Ovary (tissue), 9 donors: ENCODE data around the gene RHOU. TPM values are rescaled to one million over a fixed set of nuclear protein-coding genes. Genes with fewer than 3 reads are reported as not detected.
"Not testable (repeated sequence)": the region's sequence is repeated elsewhere in the genome, so short reads cannot be mapped to it uniquely, and the experiment has no call there.

Experiments used
- DNase-seq, 5 donors: peaks; one replicate each; pipeline ENCODE4 v3.0.0-alpha.2; 2019 to 2020
- H3K27ac ChIP-seq, 2 donors: fragments of 200-600 bp; one replicate each; pipeline versions ENCODE4 v1.5.1 to v1.8.0; 2019 to 2022
- H3K27me3 ChIP-seq: fragments of 200-600 bp; one replicate; pipeline ENCODE4 v1.8.0; 2022
- H3K36me3 ChIP-seq: fragments of 200-600 bp; sonication (generic); one replicate; pipeline ENCODE4 v1.5.1; 2019
- H3K4me1 ChIP-seq: one replicate; pipeline ENCODE4 v1.8.1; 2013; ENCODE audit warnings: mild to moderate bottlenecking, moderate library complexity; ENCODE audit not compliant: insufficient read depth
- H3K4me3 ChIP-seq: fragments of 200-600 bp; sonication (generic); one replicate; pipeline ENCODE4 v1.5.1; 2017
- H3K9me3 ChIP-seq, 2 donors: fragments of 200-600 bp in 1 of 2; sonication (generic) in 1 of 2; one replicate each; pipeline versions ENCODE4 v1.5.1 to v1.8.1; 2013 to 2019; ENCODE audit warnings: mild to moderate bottlenecking in 1 of 2, moderate library complexity in 1 of 2
- CTCF ChIP-seq, 3 donors: fragments of 450-650 bp in 2 of 3; fragments of 200-600 bp in 1 of 3; IDR thresholded peaks; one replicate each; pipeline versions ENCODE4 v1.5.1 to v1.8.0; 2016 to 2022; ENCODE audit warnings: antibody characterized with exemption in 3 of 3, mild to moderate bottlenecking in 1 of 3
- EP300 ChIP-seq: sonication (generic); formaldehyde crosslinking; IDR thresholded peaks from one replicate; pipeline ENCODE4 v1.6.1; 2017; ENCODE audit warnings: antibody characterized with exemption
- POLR2A ChIP-seq: fragments of 450-650 bp; IDR thresholded peaks from one replicate; pipeline ENCODE4 v1.6.1; 2017; ENCODE audit warnings: antibody characterized with exemption, mild to moderate bottlenecking, moderate library complexity
- WGBS, 3 donors: extraction: QIAGEN DNeasy Blood & Tissue Kit in 1 of 3; methylation state at CpG; one replicate each; pipeline versions ENCODE4 v1.1.5 to v1.1.7; 2013 to 2017; 5-methylcytosine and 5-hydroxymethylcytosine counted together
- intact Hi-C, 4 donors: fragments of 100-400 bp; cut with DNase I; formaldehyde crosslinking; loops; one replicate each; pipeline versions ENCODE4 v1.11.0 to v1.15.1; 2022 to 2023
- polyA plus RNA-seq, 2 donors: library from polyadenylated mRNA; stranded (reverse); fragments of 200-250 nt in 1 of 2; fragments of 350-450 nt in 1 of 2; fragmentation: Illumina TruSeq in 1 of 2; extraction: RNeasy Lipid Tissue Mini Kit (QIAGEN cat#74804) in 1 of 2; gene quantifications; one replicate each; pipeline ENCODE4 v1.2.3, GENCODE V29; 2013 to 2014
- total RNA-seq, 7 donors: library from RNA; depleted of rRNA in 2 of 7; stranded (reverse); fragments of >200 nt in 2 of 7; fragmentation: NEBNext Ultra II Directional in 3 of 7; extraction: Animal tissue kit (Norgen Biotek cat#: 25700) in 3 of 7; gene quantifications; one replicate each; pipeline versions ENCODE4 v1.1.0 to v1.2.4, GENCODE V29; 2016 to 2023
- donor health status: DM: no; HTN: no; CAD: no; lungs with moderate emphysema.
- donor health status: DM: no; HTN: no; CAD: no.
- donor health status: Bipolar disorder and iron deficiency.
- donor health status: DM: yes; HTN: yes; CAD: no.
- donor health status: DM: no; HTN: no; CAD: no.
- donor health status: DM: yes; HTN: yes; CAD: no.

Gene RHOU
- total and polyA plus RNA-seq, 9 donors: 20.5 to 131 (median 37.8) TPM

- 90 to 92% (median 91%) methylated on average over 5 of the region's 5 CpGs for WGBS, 3 donors
- DNase-seq: no peak
- TF ChIP-seq CTCF (IDR thresholded peaks at IDR 0.05) (no peak), EP300 (no peak), POLR2A (no peak)
These were observed 35.5 kb downstream of the RHOU start for GRCh38 chr1:228770779-228771223.

GRCh38 chr1:228772516-228773212 lies 37.4 kb downstream of the RHOU start:
- intact Hi-C loops: no loop called here

More at GRCh38 chr1:228770779-228771223, 35.5 kb downstream of the RHOU start:
- no peaks in the 10 kb centered on the region for H3K27me3 ChIP-seq
- no peak overlapping the region for H3K4me3 ChIP-seq
- intact Hi-C loops: no loop called here
- no peaks in the 10 kb centered on the region for H3K36me3 ChIP-seq
- H3K4me1 ChIP-seq: no peaks in the 10 kb centered on the region
- no peak overlapping the region for H3K27ac ChIP-seq
- no peaks in the 10 kb centered on the region for H3K9me3 ChIP-seq

GRCh38 chr1:228775946-228776345 lies 40.7 kb downstream of the RHOU start:
- 86 to 96% (median 88%) methylated on average over 9 of the region's 9 CpGs for WGBS, 3 donors
- H3K27ac ChIP-seq, H3K4me1 ChIP-seq, H3K36me3 ChIP-seq, H3K4me3 ChIP-seq, H3K9me3 ChIP-seq, H3K27me3 ChIP-seq, DNase-seq, intact Hi-C loops: not testable (repeated sequence)

More at GRCh38 chr1:228772516-228773212, 37.4 kb downstream of the RHOU start:
- no peaks in the 10 kb centered on the region for H3K9me3 ChIP-seq
- no peaks in the 10 kb centered on the region for H3K36me3 ChIP-seq
- no peaks in the 10 kb centered on the region for H3K4me1 ChIP-seq
- no peak overlapping the region for H3K4me3 ChIP-seq
- no peak for TF ChIP-seq CTCF (IDR thresholded peaks at IDR 0.05)
- TF ChIP-seq EP300: no peak
- TF ChIP-seq POLR2A: no peak
- DNase-seq: no peak
- no peaks in the 10 kb centered on the region for H3K27me3 ChIP-seq
- 13 to 48% (median 27%) methylated on average over 4 of the region's 4 CpGs for WGBS, 3 donors
- no peak overlapping the region for H3K27ac ChIP-seq

- no peaks in the 10 kb centered on the region for H3K36me3 ChIP-seq
- no peak overlapping the region for H3K4me3 ChIP-seq
- DNase-seq: no peak
- no peaks in the 10 kb centered on the region for H3K9me3 ChIP-seq
- no peak overlapping the region for H3K27ac ChIP-seq
- intact Hi-C loops: no loop called here
- 89 to 96% (median 95%) methylated on average over 2 of the region's 2 CpGs for WGBS, 3 donors
- no peaks in the 10 kb centered on the region for H3K4me1 ChIP-seq
- no peaks in the 10 kb centered on the region for H3K27me3 ChIP-seq
- TF ChIP-seq CTCF (IDR thresholded peaks at IDR 0.05) (no peak), POLR2A (no peak), EP300 (no peak)
These were observed 41.2 kb downstream of the RHOU start for GRCh38 chr1:228776449-228776848.

- DNase-seq: no peak
- Histone ChIP-seq H3K4me3 (no peak overlapping the region), H3K36me3 (no peaks in the 10 kb centered on the region), H3K4me1 (no peaks in the 10 kb centered on the region), H3K27ac (no peak overlapping the region), H3K27me3 (no peaks in the 10 kb centered on the region), H3K9me3 (no peaks in the 10 kb centered on the region)
- no peak for TF ChIP-seq CTCF (IDR thresholded peaks at IDR 0.05)
- TF ChIP-seq EP300: no peak
- no peak for TF ChIP-seq POLR2A
- WGBS, 3 donors: 84 to 90% (median 84%) methylated on average over 4 of the region's 4 CpGs
- intact Hi-C loops: no loop called here
These were observed 42.0 kb downstream of the RHOU start for GRCh38 chr1:228777236-228777635.
